ENCODE measurements around the gene PPP2R5A. TPM values are rescaled to one million over a fixed set of nuclear protein-coding genes. Genes with fewer than 3 reads are reported as not detected.

The PPP2R5A gene
- total RNA-seq, 1 experiment from 2014 or later: 22.0 TPM

- no peak overlapping the region for H3K4ac ChIP-seq (ENCODE audit: low read depth, low read length)
- DNase-seq: no peak
- H3T11ph ChIP-seq (ENCODE audit: low read length): no peak overlapping the region
- H2BK15ac ChIP-seq (ENCODE audit: low read depth, low read length): no peak overlapping the region
- no peak overlapping the region for H4K5ac ChIP-seq (ENCODE audit: insufficient read length, low read depth, low read length)
- no peak overlapping the region for H2AFZ ChIP-seq (ENCODE audit: low read length)
- Mint-ChIP-seq H3K36me3 (ENCODE audit: insufficient read depth in 1 of 3, low read depth in 3 of 3) (no peaks in the 10 kb centered on the region), H3K27ac (no peak overlapping the region), H3K9me3 (no peaks in the 10 kb centered on the region), H3K4me1 (peaks cover 0 to 3% of the 10 kb centered on the region in 2 experiments; a peak in 1 of 4 replicates), H3K4me3 (no peak overlapping the region), H3K27me3 (ENCODE audit: low read depth) (no peaks in the 10 kb centered on the region)
- no peak overlapping the region for H3K9ac ChIP-seq (ENCODE audit: extremely low read depth, insufficient read length, low read length)
- H3K18ac ChIP-seq (ENCODE audit: insufficient read length, low read depth, low read length): no peak overlapping the region
- H3K56ac ChIP-seq (ENCODE audit: insufficient read length, low read depth, low read length): no peak overlapping the region
- H4K8ac ChIP-seq (replicated peaks; ENCODE audit: insufficient read length, low read depth, low read length): no peak overlapping the region
- H3K27ac ChIP-seq (ENCODE audit: insufficient read length, low read depth, low read length): no peak overlapping the region
- H3K9me3 ChIP-seq (ENCODE audit: control insufficient read depth, low read depth, low read length): no peaks in the 10 kb centered on the region
- H2BK20ac ChIP-seq (ENCODE audit: low read depth, low read length, poor library complexity, severe bottlenecking): no peak overlapping the region
- no peaks in the 10 kb centered on the region for H3K27me3 ChIP-seq (ENCODE audit: insufficient read depth, low read length)
- no peak overlapping the region for H2BK120ac ChIP-seq (ENCODE audit: low read depth, low read length, poor library complexity, severe bottlenecking)
- no peaks in the 10 kb centered on the region for H3K79me2 ChIP-seq (ENCODE audit: insufficient read depth, low read length)
- H3K23ac ChIP-seq (ENCODE audit: insufficient read length, low read depth, low read length): no peak overlapping the region
- H3K4me2 ChIP-seq (ENCODE audit: insufficient read depth, insufficient read length, low read length): no peak overlapping the region
- H4K20me1 ChIP-seq (ENCODE audit: control insufficient read depth, insufficient read depth, insufficient read length): no peaks in the 10 kb centered on the region
- H2AK5ac ChIP-seq (ENCODE audit: insufficient read length, low read length): no peak overlapping the region
- no peaks in the 10 kb centered on the region for H3K23me2 ChIP-seq (ENCODE audit: insufficient read length, low read depth, low read length, poor library complexity, severe bottlenecking)
- H3K79me1 ChIP-seq (ENCODE audit: insufficient read depth, low read depth, low read length, poor library complexity, severe bottlenecking): no peaks in the 10 kb centered on the region
- H4K91ac ChIP-seq (ENCODE audit: insufficient read length, low read depth, low read length): no peak overlapping the region
- no peak overlapping the region for H2BK5ac ChIP-seq (ENCODE audit: insufficient read length, low read length)
- H3K14ac ChIP-seq (ENCODE audit: insufficient read depth, low read length): no peak overlapping the region
- no peak overlapping the region for H2BK12ac ChIP-seq (ENCODE audit: insufficient read length, low read depth, low read length)
- no peak for TF ChIP-seq CTCF (conservative IDR thresholded peaks at IDR 0.05)
- no peaks in the 10 kb centered on the region; the same call in 1 of the 2 replicates for H3K4me1 ChIP-seq (ENCODE audit: insufficient read depth, low read length)
- no CpG with 5 or more reads among the region's 7 CpGs for WGBS (ENCODE audit: extremely low coverage, insufficient read length, low lambda C conversion rate)
Measured at GRCh38 chr1:212254853-212255363, 30.3 kb upstream of the PPP2R5A start.
